ENCODE results near the gene OR10T2.

The OR10T2 gene

GRCh38 chr1:158426137-158426536 is 26.9 kb upstream of the OR10T2 start, which contains the start of gene OR10K2:
OR10K2 (minus strand) TSS chr1:158426237; CDS start chr1:158420866, 5,371 bp downstream.
- H3K27ac ChIP-seq (ENCODE audit: low read depth, low read length) = no peak within 1 kb of the TSS

GRCh38 chr1:158425027-158425426 is 25.8 kb upstream of the OR10T2 start:
- Histone ChIP-seq H4K20me1 (ENCODE audit: low read depth, low read length) (no peaks in the 10 kb centered on the region), H3K79me2 (ENCODE audit: insufficient read depth, low read length) (no peaks in the 10 kb centered on the region), H3K9ac (ENCODE audit: low read length) (no peak overlapping the region), H3K9me3 (ENCODE audit: insufficient read depth, low read length) (no peaks in the 10 kb centered on the region), H3K27ac (ENCODE audit: low read depth, low read length) (no peak overlapping the region), H3K36me3 (ENCODE audit: low read length) (no peaks in the 10 kb centered on the region), H3F3A (ENCODE audit: insufficient read depth) (no peaks in the 10 kb centered on the region), H2AFZ (ENCODE audit: low read depth, low read length, severe bottlenecking) (no peak overlapping the region), H3K9me2 (replicated peaks; ENCODE audit: insufficient read depth, low read length) (no peaks in the 10 kb centered on the region), H3K4me2 (ENCODE audit: low read depth, low read length, poor library complexity, severe bottlenecking) (no peak overlapping the region), H3K27me3 (ENCODE audit: low read length) (no peaks in the 10 kb centered on the region), H3K4me3 (ENCODE audit: insufficient read depth, low read length, poor library complexity, severe bottlenecking) (no peak overlapping the region)
- no peak for TF ChIP-seq EZH2phosphoT487 (conservative IDR thresholded peaks at IDR 0.05; ENCODE audit: low read length)
- TF ChIP-seq CTCF (IDR thresholded peaks at IDR 0.05; ENCODE audit: insufficient read depth, low read length, poor library complexity, severe bottlenecking) = no peak

More at GRCh38 chr1:158426137-158426536, 26.9 kb upstream of the OR10T2 start, which contains the start of gene OR10K2:
- Histone ChIP-seq H3K9me3 (ENCODE audit: insufficient read depth, low read length) (no peaks in the 10 kb centered on the region), H3K4me3 (ENCODE audit: insufficient read depth, low read length, poor library complexity, severe bottlenecking) (no peak within 1 kb of the TSS), H2AFZ (ENCODE audit: low read depth, low read length, severe bottlenecking) (no peak within 1 kb of the TSS), H3K36me3 (ENCODE audit: low read length) (no peaks in the 10 kb centered on the region), H4K20me1 (ENCODE audit: low read depth, low read length) (no peaks in the 10 kb centered on the region), H3F3A (ENCODE audit: insufficient read depth) (no peaks in the 10 kb centered on the region), H3K4me2 (ENCODE audit: low read depth, low read length, poor library complexity, severe bottlenecking) (no peak within 1 kb of the TSS), H3K27me3 (ENCODE audit: low read length) (no peaks in the 10 kb centered on the region), H3K79me2 (ENCODE audit: insufficient read depth, low read length) (no peaks in the 10 kb centered on the region), H3K9ac (ENCODE audit: low read length) (no peak within 1 kb of the TSS), H3K9me2 (replicated peaks; ENCODE audit: insufficient read depth, low read length) (no peaks in the 10 kb centered on the region)
- TF ChIP-seq EZH2phosphoT487 (conservative IDR thresholded peaks at IDR 0.05; ENCODE audit: low read length) (no peak), CTCF (IDR thresholded peaks at IDR 0.05; ENCODE audit: insufficient read depth, low read length, poor library complexity, severe bottlenecking) (no peak)

GRCh38 chr1:158422212-158422611 is 22.9 kb upstream of the OR10T2 start:
- Histone ChIP-seq H4K20me1 (ENCODE audit: low read depth, low read length) (no peaks in the 10 kb centered on the region), H3K27ac (ENCODE audit: low read depth, low read length) (no peak overlapping the region), H3K9ac (ENCODE audit: low read length) (no peak overlapping the region), H3K27me3 (ENCODE audit: low read length) (no peaks in the 10 kb centered on the region), H3K4me2 (ENCODE audit: low read depth, low read length, poor library complexity, severe bottlenecking) (no peak overlapping the region), H3K36me3 (ENCODE audit: low read length) (no peaks in the 10 kb centered on the region), H3K9me3 (ENCODE audit: insufficient read depth, low read length) (no peaks in the 10 kb centered on the region), H2AFZ (ENCODE audit: low read depth, low read length, severe bottlenecking) (no peak overlapping the region), H3K9me2 (replicated peaks; ENCODE audit: insufficient read depth, low read length) (no peaks in the 10 kb centered on the region), H3F3A (ENCODE audit: insufficient read depth) (no peaks in the 10 kb centered on the region), H3K4me3 (ENCODE audit: insufficient read depth, low read length, poor library complexity, severe bottlenecking) (no peak overlapping the region), H3K79me2 (ENCODE audit: insufficient read depth, low read length) (no peaks in the 10 kb centered on the region)
- TF ChIP-seq EZH2phosphoT487 (conservative IDR thresholded peaks at IDR 0.05; ENCODE audit: low read length) (no peak), CTCF (IDR thresholded peaks at IDR 0.05; ENCODE audit: insufficient read depth, low read length, poor library complexity, severe bottlenecking) (no peak)
